GM18951 (cell line): ENCODE data around the gene SPATA13.
"Not testable (repeated sequence)": the region's sequence is repeated elsewhere in the genome, so short reads cannot be mapped to it uniquely, and the experiment has no call there.

Source experiments
- POLR2A ChIP-seq: IDR thresholded peaks from 4 replicates; pipeline ENCODE4 v1.6.1; 2011; ENCODE audit warnings: mild to moderate bottlenecking; ENCODE audit not compliant: insufficient read length, insufficient read depth; ENCODE audit errors: extremely low read depth
- in situ Hi-C: fragments of 300-500 bp; cut with MboI; formaldehyde crosslinking; loops from one replicate; pipeline ENCODE4 v1.12.0; 2022; ENCODE audit warnings: low sequenced_read_pairs, mixed read lengths, inconsistent platforms; ENCODE audit not compliant: unreplicated experiment

Gene SPATA13

GRCh38 chr13:24308488-24309020, 148.0 kb downstream of the SPATA13 start:
- TF ChIP-seq POLR2A, result no peak
- in situ Hi-C loops, result no loop called here

GRCh38 chr13:24309300-24309699, 148.8 kb downstream of the SPATA13 start, which contains the start of gene C1QTNF9:
Gene C1QTNF9 (plus strand): TSS chr13:24309580. CDS start chr13:24316004, 6,424 bp downstream.
- in situ Hi-C loops, result not testable (repeated sequence)

GRCh38 chr13:24313439-24313838, 152.9 kb downstream of the SPATA13 start:
- in situ Hi-C loops, result no loop called here
- TF ChIP-seq POLR2A, result no peak

GRCh38 chr13:24317835-24318234, 157.3 kb downstream of the SPATA13 start:
- in situ Hi-C loops, result not testable (repeated sequence)

- in situ Hi-C loops, result not testable (repeated sequence)
Measured at GRCh38 chr13:24318878-24319277, 158.4 kb downstream of the SPATA13 start.

GRCh38 chr13:24319641-24320040, 159.1 kb downstream of the SPATA13 start:
- in situ Hi-C loops, result loop anchor here (5.0 kb wide), 1 partner anchor 427 kb away; no protein-coding TSS in a partner anchor

- in situ Hi-C loops, result loop anchor here (5.0 kb wide), 1 partner anchor 429 kb away; no protein-coding TSS in a partner anchor
Measured at GRCh38 chr13:24321416-24321815, 160.9 kb downstream of the SPATA13 start.

- in situ Hi-C loops, result loop anchor here (5.0 kb wide), 1 partner anchor 430 kb away; no protein-coding TSS in a partner anchor
Measured at GRCh38 chr13:24322470-24322869, 161.9 kb downstream of the SPATA13 start.

- in situ Hi-C loops, result loop anchor here (5.0 kb wide), 1 partner anchor 431 kb away; no protein-coding TSS in a partner anchor
- TF ChIP-seq POLR2A, result no peak
Measured at GRCh38 chr13:24323036-24323738, 162.7 kb downstream of the SPATA13 start.

GRCh38 chr13:24323739-24324075, 163.2 kb downstream of the SPATA13 start:
- no peak for TF ChIP-seq POLR2A
- in situ Hi-C loops, result loop anchor here (5.0 kb wide), 1 partner anchor 431 kb away; no protein-coding TSS in a partner anchor

GRCh38 chr13:24327598-24327997, 167.1 kb downstream of the SPATA13 start:
- in situ Hi-C loops, result loop anchor here (5.0 kb wide), 1 partner anchor 1410 kb away; no protein-coding TSS in a partner anchor

GRCh38 chr13:24328145-24328544, 167.6 kb downstream of the SPATA13 start:
- TF ChIP-seq POLR2A, result no peak
- in situ Hi-C loops, result loop anchor here (5.0 kb wide), 1 partner anchor 1411 kb away; no protein-coding TSS in a partner anchor

- in situ Hi-C loops, result no loop called here
- TF ChIP-seq POLR2A, result no peak
Measured at GRCh38 chr13:24338721-24339120, 178.2 kb downstream of the SPATA13 start.

- in situ Hi-C loops, result no loop called here
- no peak for TF ChIP-seq POLR2A
Measured at GRCh38 chr13:24339937-24340607, 179.6 kb downstream of the SPATA13 start.

GRCh38 chr13:24340608-24340955, 180.1 kb downstream of the SPATA13 start:
- in situ Hi-C loops, result no loop called here
- no peak for TF ChIP-seq POLR2A
